ENCODE measurements around the gene LCN1. TPM values are rescaled to one million over a fixed set of nuclear protein-coding genes. Genes with fewer than 3 reads are reported as not detected.

The LCN1 gene
- total RNA-seq, 4 donors from 2014 or later, result not detected

- Histone ChIP-seq H3K27ac (peak overlapping the region; percentile 79 to 88 (median 82)), H3K27me3 (no peaks in the 10 kb centered on the region), H3K4me3 (peak overlapping the region; percentile 70 to 91 (median 78)), H3K4me1 (peaks cover 19 to 40% (median 22%) of the 10 kb centered on the region in 3 donors), H3K36me3 (peaks cover 9 to 36% (median 15%) of the 10 kb centered on the region in 3 donors), H3K9me3 (no peaks in the 10 kb centered on the region)
- WGBS, 2 donors, result 0% methylated on average over 1 to 6 of the region's 29 CpGs
- intact Hi-C loops (cut with DNase I), result no loop called here
- DNase-seq, result no peak
- no peak for TF ChIP-seq POLR2A (IDR thresholded peaks at IDR 0.05)
- TF ChIP-seq, protein P1, sequence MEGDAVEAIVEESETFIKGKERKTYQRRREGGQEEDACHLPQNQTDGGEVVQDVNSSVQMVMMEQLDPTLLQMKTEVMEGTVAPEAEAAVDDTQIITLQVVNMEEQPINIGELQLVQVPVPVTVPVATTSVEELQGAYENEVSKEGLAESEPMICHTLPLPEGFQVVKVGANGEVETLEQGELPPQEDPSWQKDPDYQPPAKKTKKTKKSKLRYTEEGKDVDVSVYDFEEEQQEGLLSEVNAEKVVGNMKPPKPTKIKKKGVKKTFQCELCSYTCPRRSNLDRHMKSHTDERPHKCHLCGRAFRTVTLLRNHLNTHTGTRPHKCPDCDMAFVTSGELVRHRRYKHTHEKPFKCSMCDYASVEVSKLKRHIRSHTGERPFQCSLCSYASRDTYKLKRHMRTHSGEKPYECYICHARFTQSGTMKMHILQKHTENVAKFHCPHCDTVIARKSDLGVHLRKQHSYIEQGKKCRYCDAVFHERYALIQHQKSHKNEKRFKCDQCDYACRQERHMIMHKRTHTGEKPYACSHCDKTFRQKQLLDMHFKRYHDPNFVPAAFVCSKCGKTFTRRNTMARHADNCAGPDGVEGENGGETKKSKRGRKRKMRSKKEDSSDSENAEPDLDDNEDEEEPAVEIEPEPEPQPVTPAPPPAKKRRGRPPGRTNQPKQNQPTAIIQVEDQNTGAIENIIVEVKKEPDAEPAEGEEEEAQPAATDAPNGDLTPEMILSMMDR (IDR thresholded peaks at IDR 0.05), result no peak
These were observed 21.1 kb upstream of the LCN1 start for GRCh38 chr9:135500071-135500524.

DNA sequence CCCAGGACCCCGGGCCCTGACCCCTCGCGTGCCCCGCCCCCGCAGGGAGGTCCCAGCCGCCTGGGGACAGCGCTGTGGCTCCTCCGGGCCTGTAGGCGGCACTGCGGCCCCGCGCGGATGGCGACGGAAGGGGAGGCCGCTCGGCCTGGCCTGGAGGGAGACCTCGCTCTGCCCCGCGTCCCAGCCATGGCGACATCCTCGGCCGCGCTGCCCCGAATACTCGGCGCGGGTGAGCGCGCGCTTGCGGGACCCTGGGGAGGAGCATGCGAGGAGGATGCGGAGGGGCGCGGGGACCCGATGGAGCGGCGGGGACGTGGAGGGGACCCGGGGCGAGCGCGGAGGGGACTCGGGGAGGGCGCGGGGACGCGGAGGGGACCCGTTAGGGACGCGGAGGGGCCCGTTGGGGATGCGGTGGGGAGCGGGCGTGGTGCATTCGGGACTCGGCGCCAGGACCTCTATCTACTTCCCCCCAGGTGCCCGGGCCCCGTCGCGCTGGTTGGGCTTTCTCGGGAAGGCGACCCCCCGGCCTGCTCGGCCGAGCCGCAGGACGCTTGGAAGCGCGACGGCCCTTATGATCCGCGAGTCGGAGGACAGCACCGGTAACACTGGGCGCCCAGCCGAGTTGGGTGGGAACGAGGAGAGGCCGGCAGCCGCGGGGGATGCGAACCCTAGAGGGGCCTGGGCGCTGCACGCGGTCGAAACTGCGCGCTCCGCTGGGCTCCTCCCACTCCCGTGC lies 20.5 kb upstream of the LCN1 start, which contains the start of gene MRPS2:
Gene MRPS2 (plus strand): TSS at position 158 of the 736 bp plus-strand sequence. CDS start 29 bp downstream, at position 187.
- H3K4me1 ChIP-seq, result peaks cover 19 to 40% (median 22%) of the 10 kb centered on the region in 3 donors
- H3K4me3 ChIP-seq, result peak within 1 kb of the TSS; percentile 70 to 91 (median 78)
- TF ChIP-seq POLR2A (IDR thresholded peaks at IDR 0.05), result no peak
- TF ChIP-seq, protein P1 (IDR thresholded peaks at IDR 0.05), result peak; percentile 82 to 90 (median 83)
- peaks cover 9 to 40% (median 15%) of the 10 kb centered on the region in 3 donors for H3K36me3 ChIP-seq
- WGBS, 2 donors, result no CpG with 5 or more reads among the region's 92 CpGs
- H3K27me3 ChIP-seq, result no peaks in the 10 kb centered on the region
- DNase-seq, result peak; percentile 41
- H3K27ac ChIP-seq, result peak within 1 kb of the TSS; percentile 79 to 88 (median 82)
- no peaks in the 10 kb centered on the region for H3K9me3 ChIP-seq
- intact Hi-C loops (cut with DNase I), result no loop called here

- H3K4me3 ChIP-seq, result peak overlapping the region; percentile 70 to 91 (median 78)
- peaks cover 19 to 40% (median 22%) of the 10 kb centered on the region in 3 donors for H3K4me1 ChIP-seq
- no peaks in the 10 kb centered on the region for H3K27me3 ChIP-seq
- TF ChIP-seq, protein P1 (IDR thresholded peaks at IDR 0.05), result no peak
- no peak for TF ChIP-seq POLR2A (IDR thresholded peaks at IDR 0.05)
- intact Hi-C loops (cut with DNase I), result no loop called here
- no peaks in the 10 kb centered on the region for H3K9me3 ChIP-seq
- no peak for DNase-seq
- peaks cover 9 to 40% (median 15%) of the 10 kb centered on the region in 3 donors for H3K36me3 ChIP-seq
- H3K27ac ChIP-seq, result peak overlapping the region in 3 of 4 donors; percentile 79 to 82 (median 82)
- WGBS, 2 donors, result 61 to 70% methylated on average over 12 to 22 of the region's 38 CpGs
These were observed 19.7 kb upstream of the LCN1 start for GRCh38 chr9:135501261-135502167.

- H3K4me1 ChIP-seq, result peaks cover 19 to 40% (median 22%) of the 10 kb centered on the region in 3 donors
- TF ChIP-seq POLR2A (IDR thresholded peaks at IDR 0.05), result no peak
- TF ChIP-seq, protein P1 (IDR thresholded peaks at IDR 0.05), result no peak
- H3K27ac ChIP-seq, result no peak overlapping the region
- no peak for DNase-seq
- peak overlapping the region in 2 of 4 donors; percentile 72 to 91 for H3K4me3 ChIP-seq
- peaks cover 9 to 40% (median 15%) of the 10 kb centered on the region in 3 donors for H3K36me3 ChIP-seq
- intact Hi-C loops (cut with DNase I), result no loop called here
- H3K9me3 ChIP-seq, result no peaks in the 10 kb centered on the region
- WGBS, 2 donors, result 77 to 90% methylated on average over 10 to 11 of the region's 15 CpGs
- no peaks in the 10 kb centered on the region for H3K27me3 ChIP-seq
These were observed 18.9 kb upstream of the LCN1 start for GRCh38 chr9:135502168-135502872.

Data from esophagus squamous epithelium (tissue), 5 donors.